Fibroblast of lung (primary cell): Measurements from ENCODE around the gene TFF1. TPM values are rescaled to one million over a fixed set of nuclear protein-coding genes. Genes with fewer than 3 reads are reported as not detected.
A peak's percentile ranks its signal among the peaks of the same experiment; 100 is the strongest.

Source experiments
- DNase-seq, 2 donors: peaks; one replicate each; pipeline versions ENCODE4 v3.0.0 to v3.0.0-alpha.2; 2010; ENCODE audit warnings: low read depth in 2 of 2
- H2AFZ ChIP-seq: 2 replicates; pipeline ENCODE4 v1.5.1; 2012; ENCODE audit warnings: low read length, control low read depth, inconsistent platforms
- H3K27ac ChIP-seq: 2 replicates; pipeline ENCODE4 v1.5.1; 2011; ENCODE audit warnings: low read length, control low read depth; ENCODE audit not compliant: insufficient read depth
- H3K27me3 ChIP-seq: 2 replicates; pipeline ENCODE4 v1.5.1; 2011; ENCODE audit warnings: mild to moderate bottlenecking, low read length; ENCODE audit not compliant: control insufficient read depth, insufficient read depth
- H3K36me3 ChIP-seq: 2 replicates; pipeline ENCODE4 v1.5.1; 2011; ENCODE audit warnings: low read length; ENCODE audit not compliant: control insufficient read depth, insufficient read depth
- H3K4me1 ChIP-seq: 2 replicates; pipeline ENCODE4 v1.5.1; 2011; ENCODE audit warnings: low read length; ENCODE audit not compliant: control insufficient read depth, insufficient read depth; ENCODE audit errors: extremely low read depth
- H3K4me2 ChIP-seq: 2 replicates; pipeline ENCODE4 v1.5.1; 2011; ENCODE audit warnings: low read length, control low read depth; ENCODE audit not compliant: insufficient read depth; ENCODE audit errors: extremely low read depth
- H3K4me3 ChIP-seq, 4 experiments: fragments of 200-600 bp in 1 of 4; sonication (generic) in 1 of 4; replicated peaks in 1 of 4; 2 replicates each; pipeline ENCODE4 v1.5.1; 2011 to 2016; ENCODE audit warnings: low read length in 4 of 4, low read depth in 3 of 4, mild to moderate bottlenecking in 3 of 4, control low read depth in 2 of 4, inconsistent platforms in 1 of 4, mixed read lengths in 1 of 4; ENCODE audit not compliant: insufficient read depth in 1 of 4; ENCODE audit errors: control extremely low read depth in 1 of 4
- H3K79me2 ChIP-seq: 2 replicates; pipeline ENCODE4 v1.5.1; 2012; ENCODE audit warnings: mild to moderate bottlenecking, low read length, inconsistent platforms; ENCODE audit not compliant: control insufficient read depth, insufficient read depth
- H3K9ac ChIP-seq: 2 replicates; pipeline ENCODE4 v1.5.1; 2011; ENCODE audit warnings: mild to moderate bottlenecking, low read length, control low read depth; ENCODE audit not compliant: insufficient read depth
- H3K9me3 ChIP-seq: 2 replicates; pipeline ENCODE4 v1.5.1; 2012; ENCODE audit warnings: low read depth, low read length; ENCODE audit not compliant: control insufficient read depth, insufficient read depth
- H4K20me1 ChIP-seq: 2 replicates; pipeline ENCODE4 v1.5.1; 2011; ENCODE audit warnings: low read length; ENCODE audit not compliant: control insufficient read depth, insufficient read depth; ENCODE audit errors: extremely low read depth
- EZH2 ChIP-seq: IDR thresholded peaks from 2 replicates; pipeline ENCODE4 v1.5.1; 2012; ENCODE audit warnings: low read length, control low read depth, mild to moderate bottlenecking; ENCODE audit errors: missing control alignments
- polyA plus RNA-seq, 2 donors: library from polyadenylated mRNA; depleted of rRNA in 1 of 2; stranded (reverse) in 1 of 2; unstranded in 1 of 2; fragments of >200 nt; gene quantifications; 2 replicates each; pipeline ENCODE4 v1.2.1, GENCODE V29; 2011 to 2012; ENCODE audit warnings: missing spikeins in 1 of 2
- total RNA-seq: library from RNA; depleted of rRNA; stranded (reverse); fragments of >200 nt; gene quantifications from 2 replicates; pipeline ENCODE4 v1.2.1, GENCODE V29; 2014
- TF ChIP-seq, protein P1 (sequence below), 2 donors: IDR thresholded peaks in 1 of 2; conservative IDR thresholded peaks in 1 of 2; 1 replicate in 1 of 2; 2 replicates in 1 of 2; pipeline ENCODE4 v1.5.1; 2011 to 2012; ENCODE audit warnings: low read length in 2 of 2, control low read depth in 1 of 2, inconsistent platforms in 1 of 2, low read depth in 1 of 2, mild to moderate bottlenecking in 1 of 2

Gene TFF1
- total and polyA plus RNA-seq, 2 donors (not counting 1 experiment from before 2014, with no cell fraction given), result not detected

DNA sequence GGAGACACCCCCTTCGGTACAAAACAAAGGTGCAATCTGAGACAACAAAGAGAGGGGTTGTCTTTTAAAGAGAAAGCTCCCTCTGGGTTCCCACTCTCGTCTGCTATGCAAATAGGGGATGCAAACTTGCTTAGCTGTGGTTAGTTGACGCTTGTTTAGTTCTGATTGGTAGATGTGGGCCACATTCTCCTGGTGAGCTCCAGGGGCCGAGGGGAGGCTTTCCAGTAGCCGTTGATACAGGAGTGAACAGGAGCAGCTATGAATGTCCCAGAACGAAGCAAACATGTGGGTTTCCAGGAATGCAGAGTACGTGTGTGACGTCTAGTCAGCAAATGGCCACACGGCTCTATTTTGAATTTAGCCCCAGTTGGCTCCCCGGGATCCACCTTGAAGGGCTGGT is 30.3 kb downstream of the TFF1 start:
- Histone ChIP-seq H3K27me3 (peaks cover 2% of the 10 kb centered on the region), H3K4me1 (no peaks in the 10 kb centered on the region), H4K20me1 (no peaks in the 10 kb centered on the region), H3K79me2 (no peaks in the 10 kb centered on the region), H3K36me3 (no peaks in the 10 kb centered on the region), H3K4me3 (no peak overlapping the region), H3K27ac (no peak overlapping the region), H3K9me3 (no peaks in the 10 kb centered on the region), H3K9ac (no peak overlapping the region), H3K4me2 (no peak overlapping the region), H2AFZ (no peak overlapping the region)
- peak; percentile 1 to 3 for DNase-seq
- no peak for TF ChIP-seq EZH2
- TF ChIP-seq, protein P1, sequence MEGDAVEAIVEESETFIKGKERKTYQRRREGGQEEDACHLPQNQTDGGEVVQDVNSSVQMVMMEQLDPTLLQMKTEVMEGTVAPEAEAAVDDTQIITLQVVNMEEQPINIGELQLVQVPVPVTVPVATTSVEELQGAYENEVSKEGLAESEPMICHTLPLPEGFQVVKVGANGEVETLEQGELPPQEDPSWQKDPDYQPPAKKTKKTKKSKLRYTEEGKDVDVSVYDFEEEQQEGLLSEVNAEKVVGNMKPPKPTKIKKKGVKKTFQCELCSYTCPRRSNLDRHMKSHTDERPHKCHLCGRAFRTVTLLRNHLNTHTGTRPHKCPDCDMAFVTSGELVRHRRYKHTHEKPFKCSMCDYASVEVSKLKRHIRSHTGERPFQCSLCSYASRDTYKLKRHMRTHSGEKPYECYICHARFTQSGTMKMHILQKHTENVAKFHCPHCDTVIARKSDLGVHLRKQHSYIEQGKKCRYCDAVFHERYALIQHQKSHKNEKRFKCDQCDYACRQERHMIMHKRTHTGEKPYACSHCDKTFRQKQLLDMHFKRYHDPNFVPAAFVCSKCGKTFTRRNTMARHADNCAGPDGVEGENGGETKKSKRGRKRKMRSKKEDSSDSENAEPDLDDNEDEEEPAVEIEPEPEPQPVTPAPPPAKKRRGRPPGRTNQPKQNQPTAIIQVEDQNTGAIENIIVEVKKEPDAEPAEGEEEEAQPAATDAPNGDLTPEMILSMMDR (conservative IDR thresholded peaks at IDR 0.05 in 1 of 2, IDR thresholded peaks at IDR 0.05 in 1 of 2; ENCODE audit: low read depth in 1 of 2, low read length in 2 of 2), result no peak

DNA sequence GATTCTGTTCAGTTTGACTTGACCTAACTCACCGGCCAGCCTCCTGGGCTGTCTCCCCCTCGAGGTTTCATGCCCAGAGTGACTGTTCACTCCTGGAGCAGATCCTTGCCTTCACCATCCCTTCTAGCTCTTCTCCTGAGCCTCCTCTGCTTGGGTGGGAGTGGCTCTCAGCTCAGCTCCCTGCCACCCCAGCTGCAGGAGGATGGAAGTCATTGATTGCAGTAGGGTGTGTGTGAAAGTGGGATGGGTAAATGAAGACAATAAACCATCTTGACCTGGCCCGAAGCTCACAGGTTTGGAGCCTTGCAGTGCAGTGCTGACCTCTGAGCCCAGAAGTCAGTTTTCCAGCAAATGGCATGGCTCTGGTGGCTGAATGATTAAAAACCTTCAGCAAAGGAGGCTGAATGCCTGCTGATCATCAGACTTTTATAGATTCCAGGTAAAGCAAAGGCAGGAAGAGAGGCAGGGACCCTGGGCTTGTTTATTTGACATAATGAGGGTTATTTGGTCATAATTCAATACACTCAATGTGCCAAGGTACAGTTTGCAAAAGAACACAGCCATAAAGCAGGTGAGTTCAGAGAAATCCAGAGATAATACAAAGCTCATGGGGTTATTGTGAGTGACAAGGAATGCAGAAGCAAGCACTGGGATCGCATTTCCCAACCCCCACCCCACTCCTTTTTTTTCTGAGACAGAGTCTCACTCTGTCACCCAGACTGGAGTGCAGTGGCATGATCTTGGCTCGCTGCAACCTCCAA is 33.6 kb downstream of the TFF1 start:
- Histone ChIP-seq H3K4me3 (no peak overlapping the region), H3K27ac (no peak overlapping the region), H3K4me1 (no peaks in the 10 kb centered on the region), H3K4me2 (no peak overlapping the region), H2AFZ (no peak overlapping the region), H3K9me3 (no peaks in the 10 kb centered on the region), H3K27me3 (peaks cover 2% of the 10 kb centered on the region), H3K36me3 (no peaks in the 10 kb centered on the region), H3K9ac (no peak overlapping the region), H3K79me2 (no peaks in the 10 kb centered on the region), H4K20me1 (no peaks in the 10 kb centered on the region)
- no peak for DNase-seq
- no peak for TF ChIP-seq EZH2
- TF ChIP-seq, protein P1 (conservative IDR thresholded peaks at IDR 0.05 in 1 of 2, IDR thresholded peaks at IDR 0.05 in 1 of 2; ENCODE audit: low read depth in 1 of 2, low read length in 2 of 2), result no peak

DNA sequence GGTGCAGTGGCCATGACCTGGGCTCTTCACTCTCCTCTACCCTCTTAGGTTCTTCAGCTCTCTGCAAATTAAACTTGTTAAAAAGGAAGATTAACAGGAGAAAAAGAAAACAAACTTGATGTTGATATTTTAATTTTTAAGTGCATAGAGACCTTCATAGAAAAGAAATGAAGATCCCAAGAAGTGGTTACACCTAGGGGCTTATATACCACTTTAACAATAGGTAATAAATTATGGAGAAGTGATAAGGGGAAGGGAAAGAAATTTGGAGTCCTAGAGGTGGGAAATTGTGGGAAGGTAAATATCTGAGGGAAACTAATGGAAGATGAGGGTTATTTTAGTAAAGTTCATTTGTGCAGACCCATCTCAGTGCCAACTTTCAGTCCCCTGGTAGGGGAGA is 34.7 kb downstream of the TFF1 start:
- Histone ChIP-seq H2AFZ (no peak overlapping the region), H3K36me3 (no peaks in the 10 kb centered on the region), H3K27ac (no peak overlapping the region), H3K4me3 (no peak overlapping the region), H3K9ac (no peak overlapping the region), H3K4me2 (no peak overlapping the region), H3K9me3 (no peaks in the 10 kb centered on the region), H4K20me1 (no peaks in the 10 kb centered on the region), H3K4me1 (no peaks in the 10 kb centered on the region), H3K79me2 (no peaks in the 10 kb centered on the region), H3K27me3 (no peaks in the 10 kb centered on the region)
- TF ChIP-seq EZH2, result no peak
- TF ChIP-seq, protein P1 (conservative IDR thresholded peaks at IDR 0.05 in 1 of 2, IDR thresholded peaks at IDR 0.05 in 1 of 2; ENCODE audit: low read depth in 1 of 2, low read length in 2 of 2), result no peak
- DNase-seq, result no peak
